GM23338 (cell line): ENCODE data around the gene PTH2. TPM values are rescaled to one million over a fixed set of nuclear protein-coding genes. Genes with fewer than 3 reads are reported as not detected.

Source experiments
- ATAC-seq: fragments of 200-7000 bp; cut with Tn5 transposase; 3 replicates; pipeline ENCODE4 v1.9.1; 2020
- DNase-seq: peaks from one replicate; pipeline ENCODE4 v3.0.0-alpha.2; 2015; ENCODE audit warnings: low spot score
- H2AFZ ChIP-seq: fragments of 200-600 bp; sonication (generic); 2 replicates; pipeline ENCODE4 v1.8.0; 2016; ENCODE audit warnings: antibody characterized with exemption, mild to moderate bottlenecking, moderate library complexity
- H3F3A ChIP-seq: fragments of 200-600 bp; sonication (generic); replicated peaks from 2 replicates; pipeline ENCODE4 v1.8.0; 2017; ENCODE audit warnings: antibody characterized with exemption, mixed run types, low read depth
- H3K27ac ChIP-seq: fragments of 200-600 bp; sonication (generic); 2 replicates; pipeline ENCODE4 v1.6.1; 2016; ENCODE audit warnings: low read depth
- H3K27me3 ChIP-seq: fragments of 200-600 bp; sonication (generic); 2 replicates; pipeline ENCODE4 v1.8.0; 2016; ENCODE audit warnings: mild to moderate bottlenecking, mixed run types, moderate library complexity; ENCODE audit not compliant: insufficient read depth
- H3K36me3 ChIP-seq: fragments of 200-600 bp; sonication (generic); 2 replicates; pipeline ENCODE4 v1.8.0; 2016; ENCODE audit warnings: mild to moderate bottlenecking; ENCODE audit not compliant: insufficient read depth
- H3K4me1 ChIP-seq: fragments of 200-600 bp; sonication (generic); 2 replicates; pipeline ENCODE4 v1.8.0; 2016; ENCODE audit warnings: mild to moderate bottlenecking, moderate library complexity; ENCODE audit not compliant: insufficient read depth
- H3K4me2 ChIP-seq: fragments of 200-600 bp; sonication (generic); 2 replicates; pipeline ENCODE4 v1.7.1; 2017; ENCODE audit warnings: mixed run types
- H3K4me3 ChIP-seq: fragments of 200-600 bp; sonication (generic); 2 replicates; pipeline ENCODE4 v1.6.1; 2016; ENCODE audit warnings: mixed run types
- H3K79me2 ChIP-seq: fragments of 200-600 bp; sonication (generic); replicated peaks from 2 replicates; pipeline ENCODE4 v1.8.0; 2017; ENCODE audit warnings: mild to moderate bottlenecking; ENCODE audit not compliant: insufficient read depth
- H3K9me2 ChIP-seq: fragments of 200-600 bp; sonication (generic); 2 replicates; pipeline ENCODE4 v1.8.0; 2017; ENCODE audit not compliant: insufficient read depth
- H4K20me1 ChIP-seq: fragments of 200-600 bp; sonication (generic); replicated peaks from 2 replicates; pipeline ENCODE4 v1.8.0; 2017; ENCODE audit warnings: mild to moderate bottlenecking; ENCODE audit not compliant: insufficient read depth
- H3K27ac Mint-ChIP-seq: 2 replicates; pipeline ENCODE4 v1.8.0; 2020; ENCODE audit warnings: inconsistent platforms, mild to moderate bottlenecking, moderate library complexity, mixed read lengths
- H3K27me3 Mint-ChIP-seq: 3 replicates; pipeline ENCODE4 v1.8.0; 2022; ENCODE audit warnings: low read depth, mild to moderate bottlenecking, moderate library complexity, mixed read lengths, inconsistent platforms; ENCODE audit not compliant: insufficient read depth, poor library complexity
- H3K36me3 Mint-ChIP-seq: 3 replicates; pipeline ENCODE4 v1.8.0; 2021; ENCODE audit warnings: low read depth, mild to moderate bottlenecking, inconsistent platforms, moderate library complexity, mixed read lengths
- H3K4me1 Mint-ChIP-seq: 3 replicates; pipeline ENCODE4 v1.8.0; 2020; ENCODE audit warnings: mild to moderate bottlenecking, inconsistent platforms, mixed read lengths
- H3K4me3 Mint-ChIP-seq: 3 replicates; pipeline ENCODE4 v1.8.0; 2021; ENCODE audit warnings: moderate library complexity, mild to moderate bottlenecking, inconsistent platforms, mixed read lengths
- H3K9me3 Mint-ChIP-seq: 3 replicates; pipeline ENCODE4 v1.8.0; 2020; ENCODE audit warnings: moderate library complexity, mild to moderate bottlenecking, inconsistent platforms, mixed read lengths
- CTCF ChIP-seq, 2 experiments: fragments of 200-600 bp in 1 of 2; sonication (generic) in 1 of 2; conservative IDR thresholded peaks; 2 replicates each; pipeline versions ENCODE4 v1.5.1 to v1.6.1; 2016 to 2017; ENCODE audit warnings: antibody characterized with exemption in 2 of 2, low read depth in 2 of 2, mild to moderate bottlenecking in 2 of 2, moderate library complexity in 1 of 2
- STAT1 ChIP-seq: IDR thresholded peaks from one replicate; pipeline ENCODE4 v1.6.1; 2016; ENCODE audit warnings: antibody characterized with exemption; ENCODE audit not compliant: unreplicated experiment
- ZNF114 ChIP-seq: fragments of 250-450 bp; sonication (Bioruptor Pico); IDR thresholded peaks from 2 replicates; pipeline ENCODE4 v1.5.0; 2020; ENCODE audit warnings: mild to moderate bottlenecking, moderate library complexity
- ZNF331 ChIP-seq: fragments of 250-450 bp; sonication (Bioruptor Pico); IDR thresholded peaks from 2 replicates; pipeline ENCODE4 v1.5.0; 2020; ENCODE audit warnings: low read depth, mild to moderate bottlenecking, moderate library complexity
- ZNF462 ChIP-seq: fragments of 250-450 bp; sonication (Bioruptor Pico); IDR thresholded peaks from 2 replicates; pipeline ENCODE4 v1.5.0; 2020; ENCODE audit warnings: mild to moderate bottlenecking, moderate library complexity
- polyA plus RNA-seq: library from polyadenylated mRNA; unstranded; fragments of >200 nt; fragmentation: Nextera tagmentation; extraction: Ambion mirVana; gene quantifications from 2 replicates; pipeline ENCODE4 v1.2.1, GENCODE V29; 2016
- total RNA-seq: library from RNA; depleted of rRNA; stranded (reverse); fragments of >200 nt; shearing (Covaris generic); gene quantifications from 2 replicates; pipeline ENCODE4 v1.2.3, GENCODE V29; 2014

The PTH2 gene
- total and polyA plus RNA-seq, 2 experiments from 2014 or later = 1.6 TPM; not detected in 1

- Histone ChIP-seq H3F3A (0 out of 2 replicates have a peak, but pooled peaks cover 3% of the 10 kb centered on the region), H3K4me2 (no peak overlapping the region), H3K36me3 (no peaks in the 10 kb centered on the region), H4K20me1 (no peaks in the 10 kb centered on the region), H3K79me2 (no peaks in the 10 kb centered on the region), H3K4me3 (no peak overlapping the region), H3K9me2 (no peaks in the 10 kb centered on the region), H3K4me1 (no peaks in the 10 kb centered on the region), H2AFZ (peak overlapping the region; percentile 79; the same call in 1 of the 2 replicates), H3K27ac (no peak overlapping the region), H3K27me3 (no peaks in the 10 kb centered on the region)
- H3K27me3 Mint-ChIP-seq = peaks cover 25% of the 10 kb centered on the region
- DNase-seq (peak; percentile 91), ATAC-seq (peak; percentile 95)
- no peak overlapping the region; the same call in 2 of the 3 replicates for H3K4me3 Mint-ChIP-seq
- peaks cover 12% of the 10 kb centered on the region for H3K4me1 Mint-ChIP-seq
- H3K36me3 Mint-ChIP-seq = no peaks in the 10 kb centered on the region; the same call in 2 of the 3 replicates
- H3K9me3 Mint-ChIP-seq = 0 out of 3 replicates have a peak, but pooled peaks cover 2% of the 10 kb centered on the region
- TF ChIP-seq CTCF (conservative IDR thresholded peaks at IDR 0.05; ENCODE audit: low read depth in 2 of 2) (peak; percentile 98 to 100), ZNF331 (CRISPR knock-in tag) (no peak)
- no peak overlapping the region for H3K27ac Mint-ChIP-seq
Measured at GRCh38 chr19:49391581-49392399, 31.5 kb downstream of the PTH2 start.

DNA sequence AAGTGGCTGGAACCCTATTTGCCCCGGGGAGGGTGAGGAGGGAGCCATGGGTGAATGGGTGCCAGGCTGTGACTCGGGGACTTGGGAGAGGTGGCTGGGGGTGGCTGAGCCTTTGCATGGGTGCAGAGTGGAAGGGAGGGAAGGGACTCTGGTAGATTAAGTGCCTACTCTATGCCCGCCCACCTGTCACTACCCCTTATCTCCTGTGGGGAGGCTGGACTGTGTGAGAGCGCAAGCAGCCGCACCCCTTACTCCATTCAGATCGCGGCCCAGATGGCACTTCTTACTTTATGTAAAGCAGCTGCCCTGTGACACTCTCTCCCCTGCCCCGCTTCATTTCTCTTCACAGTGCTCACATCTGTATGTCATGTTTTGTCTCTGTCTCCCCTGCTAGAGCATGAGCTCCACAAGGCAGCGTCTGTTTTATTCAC is 32.3 kb downstream of the PTH2 start:
- Mint-ChIP-seq H3K9me3 (0 out of 3 replicates have a peak, but pooled peaks cover 2% of the 10 kb centered on the region), H3K4me1 (peaks cover 10% of the 10 kb centered on the region), H3K4me3 (no peak overlapping the region), H3K27me3 (peaks cover 18% of the 10 kb centered on the region), H3K36me3 (no peaks in the 10 kb centered on the region; the same call in 2 of the 3 replicates), H3K27ac (no peak overlapping the region)
- Histone ChIP-seq H3K27me3 (no peaks in the 10 kb centered on the region), H3K4me2 (no peak overlapping the region), H3K79me2 (no peaks in the 10 kb centered on the region), H3K4me1 (no peaks in the 10 kb centered on the region), H3F3A (0 out of 2 replicates have a peak, but pooled peaks cover 3% of the 10 kb centered on the region), H3K36me3 (no peaks in the 10 kb centered on the region), H3K4me3 (no peak overlapping the region), H2AFZ (no peak overlapping the region), H3K27ac (no peak overlapping the region), H4K20me1 (no peaks in the 10 kb centered on the region), H3K9me2 (no peaks in the 10 kb centered on the region)
- DNase-seq (no peak), ATAC-seq (no peak)
- TF ChIP-seq STAT1 = no peak

DNA sequence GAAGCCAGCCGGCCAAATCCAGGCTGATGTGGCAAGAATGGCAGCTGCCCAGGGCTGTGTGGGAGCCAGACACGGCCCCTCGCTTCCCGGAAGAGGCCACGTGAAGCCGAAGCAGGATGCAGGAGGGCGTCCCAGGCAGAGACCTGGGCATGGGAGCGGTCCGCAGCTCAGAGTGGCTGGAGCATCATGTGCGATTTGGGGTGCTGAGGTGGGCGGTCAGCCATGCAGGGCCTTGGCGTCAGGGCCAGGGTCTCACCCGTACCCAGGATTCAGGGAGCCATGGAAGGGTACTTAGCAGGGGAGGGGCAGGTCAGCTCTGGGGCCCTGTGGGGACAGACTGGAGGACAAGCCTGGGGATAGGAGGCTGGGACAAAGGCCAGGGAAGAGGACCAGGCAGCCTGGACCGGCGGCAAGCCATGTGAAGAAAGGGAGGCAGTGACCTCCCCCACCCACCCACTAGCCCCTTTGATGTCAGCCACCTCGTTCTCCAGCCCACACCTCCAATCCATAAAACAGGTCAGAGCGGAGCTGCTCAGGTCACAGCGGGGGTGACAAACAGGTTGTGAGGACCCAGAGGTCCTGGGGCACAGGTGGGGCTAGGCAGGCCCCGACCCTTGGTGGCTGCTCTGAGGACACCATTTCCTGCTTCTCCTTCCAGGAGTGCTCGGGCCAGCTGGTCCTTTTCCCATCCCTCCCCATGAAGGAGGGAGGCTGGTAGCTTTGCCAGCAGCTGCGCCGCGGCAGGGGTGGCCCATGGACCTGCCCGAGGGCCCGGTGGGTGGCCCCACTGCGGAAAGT is 32.9 kb downstream of the PTH2 start:
- ATAC-seq (no peak), DNase-seq (no peak)
- Mint-ChIP-seq H3K27me3 (peaks cover 19% of the 10 kb centered on the region), H3K4me1 (peaks cover 9% of the 10 kb centered on the region), H3K27ac (no peak overlapping the region), H3K9me3 (0 out of 3 replicates have a peak, but pooled peaks cover 2% of the 10 kb centered on the region), H3K36me3 (no peaks in the 10 kb centered on the region; the same call in 2 of the 3 replicates), H3K4me3 (no peak overlapping the region)
- Histone ChIP-seq H3K27me3 (no peaks in the 10 kb centered on the region), H4K20me1 (no peaks in the 10 kb centered on the region), H2AFZ (no peak overlapping the region; the same call in 1 of the 2 replicates), H3K36me3 (no peaks in the 10 kb centered on the region), H3K4me2 (no peak overlapping the region), H3K27ac (no peak overlapping the region), H3K9me2 (no peaks in the 10 kb centered on the region), H3K4me3 (no peak overlapping the region), H3F3A (0 out of 2 replicates have a peak, but pooled peaks cover 3% of the 10 kb centered on the region), H3K4me1 (no peaks in the 10 kb centered on the region), H3K79me2 (no peaks in the 10 kb centered on the region)
- no peak for TF ChIP-seq ZNF462 (CRISPR knock-in tag)
- no peak for TF ChIP-seq ZNF114 (CRISPR knock-in tag)
